Adrenal gland (tissue), 5 donors: ENCODE data around the gene CRISPLD2.

ENCODE experiments used
- CTCF ChIP-seq, 6 experiments: fragments of 450-650 bp in 4 of 6; fragments of 200-600 bp in 2 of 6; sonication (generic) in 1 of 6; IDR thresholded peaks; 1 replicate in 5 of 6; 2 replicates in 1 of 6; pipeline versions ENCODE4 v1.5.1 to v1.8.0; 2016 to 2021; ENCODE audit warnings: antibody characterized with exemption in 6 of 6, mild to moderate bottlenecking in 2 of 6, moderate library complexity in 1 of 6
- POLR2A ChIP-seq, 2 donors: fragments of 450-650 bp; IDR thresholded peaks; one replicate each; pipeline ENCODE4 v1.6.1; 2017; ENCODE audit warnings: antibody characterized with exemption in 2 of 2, mild to moderate bottlenecking in 2 of 2, moderate library complexity in 1 of 2
- donor health status: DM: no; HTN: no; CAD: no.

GRCh38 chr16:84782846-84783245, 36.9 kb upstream of the CRISPLD2 start:
- no peak for TF ChIP-seq CTCF (IDR thresholded peaks at IDR 0.05)
- no peak for TF ChIP-seq POLR2A (IDR thresholded peaks at IDR 0.05)
